NCI-H510A (cell line): ENCODE data around the gene NSFL1C.
"Not testable (repeated sequence)": the region's sequence is repeated elsewhere in the genome, so short reads cannot be mapped to it uniquely, and the experiment has no call there.

Experiments
- DNase-seq: peaks from one replicate; lab custom pipeline; 2025; lab: John Stamatoyannopoulos, UW

The NSFL1C gene

GRCh38 chr20:1466211-1467081 is at the start of gene NSFL1C:
Gene NSFL1C (minus strand): TSS chr20:1466849. CDS start chr20:1466824, 25 bp downstream.
- peak; percentile 89 for DNase-seq

DNA sequence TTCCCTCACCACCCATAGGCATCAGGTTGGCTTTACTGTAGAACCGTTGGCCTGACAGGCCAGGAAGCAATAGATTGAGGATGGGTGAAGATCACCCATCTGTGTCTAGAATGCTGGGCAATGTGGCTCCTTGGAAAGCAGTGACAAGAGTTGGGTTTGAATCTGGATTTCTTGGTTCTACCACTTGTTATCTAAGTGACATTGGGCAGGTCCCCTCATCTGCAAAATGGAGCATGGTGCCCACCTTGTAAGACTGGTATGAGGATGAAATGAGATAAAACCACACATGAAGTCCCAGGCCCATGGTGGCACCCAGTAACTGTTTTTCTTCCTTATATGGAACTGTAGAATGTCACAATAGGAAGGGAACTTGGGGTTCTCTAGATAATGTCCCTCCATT is 47.2 kb upstream of the NSFL1C start:
- no peak for DNase-seq

DNA sequence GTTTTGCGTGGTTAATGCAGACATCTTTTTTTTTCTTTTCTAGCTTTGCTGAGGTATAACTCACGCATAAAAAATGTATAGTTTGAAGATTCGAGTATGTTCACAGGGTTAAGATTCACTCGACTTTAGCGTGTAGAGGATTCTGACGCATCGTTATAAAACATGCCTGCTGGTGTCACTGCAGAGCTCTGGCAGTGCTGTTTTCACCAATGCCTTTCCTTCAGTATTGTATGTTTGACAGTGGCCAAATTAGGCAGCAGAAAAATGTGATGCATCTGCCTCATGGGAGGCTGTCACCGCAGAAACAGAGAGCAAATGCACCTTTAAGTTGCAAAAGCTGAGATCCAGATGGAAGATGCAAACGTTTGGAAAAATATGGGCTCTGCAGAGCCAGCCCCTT is 42.6 kb upstream of the NSFL1C start:
- no peak for DNase-seq

- no peak for DNase-seq
Measured at GRCh38 chr20:1508574-1508973, 41.9 kb upstream of the NSFL1C start.

- DNase-seq: no peak
Measured at GRCh38 chr20:1507276-1507675, 40.6 kb upstream of the NSFL1C start.

DNA sequence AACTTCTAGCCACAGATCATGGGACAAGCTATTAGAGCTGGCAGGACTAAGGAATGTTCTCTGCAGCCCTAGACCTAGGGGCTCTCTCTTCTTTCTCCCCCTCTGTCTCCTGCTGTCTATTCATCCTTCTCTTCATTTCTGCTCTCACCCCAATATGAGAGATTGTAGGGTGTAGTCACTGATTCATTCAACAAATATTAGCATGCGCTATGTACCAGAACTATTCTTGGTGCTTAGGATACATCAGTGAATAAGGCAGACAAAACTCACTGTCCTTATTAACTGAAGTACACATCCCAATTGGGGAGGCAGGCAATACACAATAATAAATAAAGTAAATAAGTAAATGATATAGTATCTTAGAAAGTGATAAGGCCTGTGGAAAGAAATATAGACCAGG is 39.2 kb upstream of the NSFL1C start:
- no peak for DNase-seq

DNA sequence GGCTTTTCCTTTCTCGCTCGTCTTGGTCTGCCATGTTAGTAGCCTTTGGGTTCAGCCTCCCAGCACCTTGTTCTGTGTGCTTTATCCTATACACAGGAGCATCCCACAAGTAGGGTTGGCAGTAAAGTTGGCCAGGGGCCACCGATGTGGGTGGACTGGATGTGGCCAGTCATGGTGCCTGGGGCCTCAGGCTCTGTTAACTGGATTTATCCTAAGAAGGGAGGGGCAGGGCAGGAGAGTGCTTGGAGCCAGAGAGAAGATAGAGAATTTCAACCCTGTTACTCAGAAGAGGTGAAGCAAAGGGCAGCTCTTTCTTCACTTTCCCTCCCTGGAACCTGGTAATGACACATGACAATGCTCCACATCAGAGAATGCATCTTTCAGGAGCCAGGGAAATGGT is 38.7 kb upstream of the NSFL1C start:
- DNase-seq: no peak

- peak; percentile 44 for DNase-seq
Measured at GRCh38 chr20:1503564-1504227, 37.0 kb upstream of the NSFL1C start.

GRCh38 chr20:1500496-1500895 is 33.8 kb upstream of the NSFL1C start:
- no peak for DNase-seq

DNA sequence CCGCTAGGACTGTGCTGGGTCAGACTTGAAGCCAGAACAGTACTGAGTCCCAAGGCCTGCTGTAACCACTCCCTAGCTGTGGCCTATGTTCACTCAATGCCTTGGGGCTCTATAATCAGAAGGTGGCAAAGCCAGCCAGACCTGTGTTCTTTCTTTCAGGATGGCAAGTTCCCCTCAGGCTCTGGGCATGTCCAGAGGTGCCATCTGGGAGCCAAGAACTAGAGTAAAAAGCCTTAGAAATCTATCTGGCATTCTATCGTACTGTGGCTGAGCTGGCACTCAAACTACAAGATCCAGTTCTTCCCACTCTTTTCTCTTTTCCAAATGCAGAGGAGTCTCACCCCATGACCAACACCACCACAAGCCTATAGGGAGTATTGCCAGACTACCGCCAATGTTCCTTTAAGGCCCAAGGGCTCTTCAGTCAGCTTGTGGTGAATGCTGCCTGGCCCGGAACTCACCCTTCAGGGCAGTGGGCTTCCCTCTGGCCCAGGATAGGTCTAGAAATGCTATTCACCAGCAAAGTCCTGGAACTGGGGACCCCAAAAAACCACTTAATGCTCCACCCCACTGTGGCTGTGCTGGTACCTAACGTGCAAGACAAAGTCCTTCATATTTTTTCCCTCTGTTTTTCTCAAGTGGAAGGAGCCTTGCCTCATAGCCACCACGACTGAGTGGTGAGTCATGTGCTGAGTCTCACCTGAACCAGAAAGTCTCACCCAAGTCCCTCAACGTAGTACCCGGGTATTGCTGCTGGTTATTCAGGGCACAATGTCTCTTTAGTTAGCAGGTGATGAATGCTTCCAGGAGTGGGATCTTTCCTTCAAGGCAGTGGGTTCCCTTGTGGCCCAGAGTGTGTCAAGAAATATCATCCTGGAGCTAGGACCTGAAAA is 33.1 kb upstream of the NSFL1C start:
- no peak for DNase-seq

DNA sequence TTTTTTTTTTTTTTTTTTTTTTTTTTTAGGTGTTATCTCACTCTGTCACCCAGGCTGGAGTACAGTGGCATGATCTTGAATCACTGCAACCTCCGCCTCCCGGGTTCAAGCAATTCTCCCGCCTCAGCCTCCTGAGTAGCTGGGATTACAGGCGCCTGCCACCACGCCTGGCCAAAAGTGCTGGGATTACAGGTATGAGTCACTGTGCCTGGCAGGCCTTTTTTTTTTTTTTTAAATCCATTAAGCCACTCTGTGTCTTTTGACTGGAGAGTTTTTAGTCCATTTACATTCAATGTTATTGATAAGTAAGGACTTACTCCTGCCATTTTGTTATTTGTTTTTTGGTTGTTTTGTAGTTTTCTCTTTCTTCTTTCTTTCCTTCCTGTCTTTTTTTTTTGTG is 30.7 kb upstream of the NSFL1C start:
- not testable (repeated sequence) for DNase-seq

GRCh38 chr20:1496930-1497329 is 30.3 kb upstream of the NSFL1C start:
- DNase-seq: no peak

DNA sequence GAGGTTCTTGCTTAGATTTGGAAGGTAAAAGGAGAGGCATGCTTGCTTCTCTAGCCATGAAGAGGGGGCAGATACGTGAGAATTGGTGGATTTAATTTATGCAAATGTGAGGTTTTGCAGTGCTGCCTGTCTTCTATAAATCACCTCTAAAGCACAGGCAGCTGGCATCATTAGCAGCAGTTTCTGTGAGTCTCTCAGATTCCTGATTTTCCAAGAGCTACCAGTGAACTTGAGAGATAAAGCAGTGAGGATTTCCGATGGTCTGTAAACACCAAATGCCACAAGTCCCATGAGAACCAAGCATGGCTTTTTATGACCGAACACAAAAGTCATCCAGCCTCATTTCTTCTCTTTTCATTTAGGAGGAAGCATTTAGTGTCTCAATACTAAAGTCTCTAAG is 27.8 kb upstream of the NSFL1C start:
- no peak for DNase-seq

DNA sequence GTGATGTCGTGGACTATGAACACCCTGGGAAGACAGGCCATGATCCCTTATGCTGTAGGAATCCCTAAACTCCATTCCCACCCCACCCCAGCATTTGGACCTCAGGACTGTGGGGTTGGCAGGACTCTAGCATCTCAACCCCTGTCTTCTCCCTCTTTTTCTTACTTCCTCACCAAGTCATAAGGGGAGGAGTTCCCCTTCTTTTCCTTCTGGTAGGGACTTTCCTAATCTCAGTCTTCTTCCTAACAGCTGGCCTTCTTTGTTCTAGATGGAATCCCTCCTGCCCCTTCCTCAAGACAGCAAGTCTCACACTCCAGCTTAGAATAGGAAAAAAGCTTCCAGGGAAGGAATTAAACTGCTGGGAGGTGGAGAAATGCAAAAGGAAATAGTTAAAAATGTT is 26.9 kb upstream of the NSFL1C start:
- no peak for DNase-seq

DNA sequence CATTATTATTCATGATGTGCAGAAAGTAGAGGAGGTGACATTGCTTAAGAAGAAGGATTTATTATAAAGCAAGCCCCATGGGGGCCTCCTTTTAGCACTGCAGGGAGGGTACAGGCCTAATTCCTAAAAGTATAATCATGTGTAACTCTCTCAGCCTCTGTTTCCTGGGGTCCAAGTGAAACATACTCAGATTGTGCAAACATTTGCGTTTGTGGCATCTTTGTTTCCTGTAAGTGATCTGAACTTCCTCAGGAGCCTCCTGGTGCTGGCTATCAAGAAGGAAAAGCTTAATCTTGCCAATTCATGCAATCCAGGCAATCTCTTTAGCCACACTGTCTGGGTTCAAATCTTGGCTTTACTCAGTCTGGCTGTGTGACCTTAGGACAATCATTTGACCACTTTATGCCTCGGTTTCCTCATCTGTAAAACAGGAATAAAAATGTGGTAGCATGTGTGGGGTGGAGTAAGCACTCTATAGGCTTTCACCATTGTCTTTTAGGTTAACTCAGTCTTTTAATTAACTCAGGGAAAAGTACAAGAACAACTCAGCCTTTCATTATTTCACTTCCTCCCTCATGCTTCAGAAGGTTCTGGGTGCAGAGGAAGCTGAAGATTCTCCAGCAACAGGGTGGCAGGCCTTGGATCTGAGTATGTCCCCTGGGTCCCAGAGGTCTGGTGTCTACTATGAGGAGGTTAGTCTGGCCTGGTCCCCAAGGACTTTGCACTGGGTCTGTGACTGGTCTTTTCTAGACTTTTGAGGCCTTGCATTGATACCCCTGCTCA is 25.4 kb upstream of the NSFL1C start:
- DNase-seq: no peak

GRCh38 chr20:1491281-1491840 is 24.7 kb upstream of the NSFL1C start, which contains the start of gene SIRPB2:
Gene SIRPB2 (minus strand): TSS chr20:1491420. CDS start chr20:1491359, 61 bp downstream.
- DNase-seq: no peak

DNA sequence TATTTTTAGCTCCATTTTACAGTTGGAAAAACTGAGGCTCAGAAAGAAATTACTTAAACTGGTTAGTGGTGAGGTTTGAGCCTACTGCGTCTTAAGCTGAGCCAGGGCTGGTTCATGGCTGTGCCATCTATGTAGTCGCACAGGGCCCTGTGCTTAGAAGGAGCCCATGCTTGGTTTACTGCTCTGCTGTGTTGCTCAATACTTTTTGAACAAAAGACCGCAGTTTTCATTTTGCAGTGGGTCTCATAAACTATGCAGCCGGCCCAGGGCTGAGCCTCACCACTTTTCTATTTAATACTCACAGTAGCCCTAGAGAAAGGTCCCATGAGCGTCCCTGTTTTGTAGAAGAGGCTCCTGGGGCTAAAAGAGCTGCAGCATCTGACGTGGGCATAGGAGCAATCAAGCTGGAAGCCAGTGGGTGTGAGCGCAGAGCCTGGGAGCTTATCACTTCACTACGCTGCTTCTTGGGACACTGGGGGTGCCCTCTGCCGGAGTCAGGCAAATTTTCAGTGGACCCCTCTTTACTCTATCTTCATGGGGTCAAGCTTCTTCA is 24.1 kb upstream of the NSFL1C start:
- DNase-seq: no peak

GRCh38 chr20:1489764-1490436 is 23.3 kb upstream of the NSFL1C start:
- DNase-seq: no peak

- DNase-seq: no peak
Measured at GRCh38 chr20:1489325-1489724, 22.7 kb upstream of the NSFL1C start.

- DNase-seq: no peak
Measured at GRCh38 chr20:1486566-1486965, 19.9 kb upstream of the NSFL1C start.
